ENCODE results near the gene STX2.
"Not testable (repeated sequence)": the region's sequence is repeated elsewhere in the genome, so short reads cannot be mapped to it uniquely, and the experiment has no call there.

STX2 gene

GRCh38 chr12:130766470-130766869 lies 72.6 kb downstream of the STX2 start:
- no peak for DNase-seq (ENCODE audit: low read depth, low spot score)

- no peak for DNase-seq (ENCODE audit: low read depth, low spot score)
Observed at GRCh38 chr12:130765186-130765659, 73.8 kb downstream of the STX2 start.

- DNase-seq (ENCODE audit: low read depth, low spot score): no peak
Observed at GRCh38 chr12:130764475-130765185, 74.4 kb downstream of the STX2 start.

- no peak for DNase-seq (ENCODE audit: low read depth, low spot score)
Observed at GRCh38 chr12:130764073-130764472, 75.0 kb downstream of the STX2 start.

GRCh38 chr12:130762319-130762675 lies 76.8 kb downstream of the STX2 start:
- DNase-seq (ENCODE audit: low read depth, low spot score): no peak

- no peak for DNase-seq (ENCODE audit: low read depth, low spot score)
Observed at GRCh38 chr12:130761537-130762318, 77.3 kb downstream of the STX2 start.

GRCh38 chr12:130754234-130754901 lies 84.7 kb downstream of the STX2 start:
- no peak for DNase-seq (ENCODE audit: low read depth, low spot score)

GRCh38 chr12:130752692-130753230 lies 86.3 kb downstream of the STX2 start:
- DNase-seq (ENCODE audit: low read depth, low spot score): no peak

GRCh38 chr12:130752037-130752436 lies 87.0 kb downstream of the STX2 start:
- DNase-seq (ENCODE audit: low read depth, low spot score): not testable (repeated sequence)

- DNase-seq (ENCODE audit: low read depth, low spot score): no peak
Observed at GRCh38 chr12:130748786-130749185, 90.3 kb downstream of the STX2 start.

- DNase-seq (ENCODE audit: low read depth, low spot score): no peak
Observed at GRCh38 chr12:130747867-130748740, 90.9 kb downstream of the STX2 start.

- DNase-seq (ENCODE audit: low read depth, low spot score): no peak
Observed at GRCh38 chr12:130746546-130746945, 92.5 kb downstream of the STX2 start.

GRCh38 chr12:130745921-130746320 lies 93.1 kb downstream of the STX2 start:
- DNase-seq (ENCODE audit: low read depth, low spot score): no peak

- DNase-seq (ENCODE audit: low read depth, low spot score): no peak
Observed at GRCh38 chr12:130744274-130744673, 94.8 kb downstream of the STX2 start.

- DNase-seq (ENCODE audit: low read depth, low spot score): no peak
Observed at GRCh38 chr12:130743606-130744005, 95.4 kb downstream of the STX2 start.

- DNase-seq (ENCODE audit: low read depth, low spot score): no peak
Observed at GRCh38 chr12:130743176-130743575, 95.9 kb downstream of the STX2 start.

- DNase-seq (ENCODE audit: low read depth, low spot score): no peak
Observed at GRCh38 chr12:130742716-130743115, 96.3 kb downstream of the STX2 start.

- DNase-seq (ENCODE audit: low read depth, low spot score): no peak
Observed at GRCh38 chr12:130742112-130742511, 96.9 kb downstream of the STX2 start.
